Smooth muscle cell (in vitro differentiated cells): ENCODE measurements around the gene IPO13. TPM values are rescaled to one million over a fixed set of nuclear protein-coding genes. Genes with fewer than 3 reads are reported as not detected.
A peak's percentile ranks its signal among the peaks of the same experiment; 100 is the strongest.

Source experiments
- DNase-seq: peaks from one replicate; lab custom pipeline; 2025; ENCODE audit not compliant: unreplicated experiment; lab: John Stamatoyannopoulos, UW
- H2AFZ ChIP-seq: fragments of 200-600 bp; sonication (generic); 2 replicates; pipeline ENCODE4 v1.6.0; 2016; ENCODE audit warnings: antibody characterized with exemption, low read depth, mild to moderate bottlenecking
- H3F3A ChIP-seq: fragments of 200-600 bp; sonication (generic); 2 replicates; pipeline ENCODE4 v1.6.0; 2017; ENCODE audit warnings: antibody characterized with exemption, low read depth
- H3K27ac ChIP-seq: fragments of 200-600 bp; sonication (generic); 2 replicates; pipeline ENCODE4 v1.5.1; 2016; ENCODE audit warnings: low read depth, mild to moderate bottlenecking
- H3K27me3 ChIP-seq: fragments of 200-600 bp; sonication (generic); 2 replicates; pipeline ENCODE4 v1.6.1; 2016; ENCODE audit warnings: low read depth, mild to moderate bottlenecking
- H3K36me3 ChIP-seq: fragments of 200-600 bp; sonication (generic); 2 replicates; pipeline ENCODE4 v1.5.1; 2016; ENCODE audit warnings: low read depth
- H3K4me1 ChIP-seq: fragments of 200-600 bp; sonication (generic); 2 replicates; pipeline ENCODE4 v1.5.1; 2016; ENCODE audit warnings: low read depth
- H3K4me2 ChIP-seq: fragments of 200-600 bp; sonication (generic); 2 replicates; pipeline ENCODE4 v1.6.0; 2016; ENCODE audit warnings: mild to moderate bottlenecking
- H3K4me3 ChIP-seq: fragments of 200-600 bp; sonication (generic); 2 replicates; pipeline ENCODE4 v1.5.1; 2016; ENCODE audit warnings: mild to moderate bottlenecking
- H3K79me2 ChIP-seq: fragments of 200-600 bp; sonication (generic); 2 replicates; pipeline ENCODE4 v1.6.0; 2016; ENCODE audit warnings: low read depth, mild to moderate bottlenecking
- H3K9ac ChIP-seq: fragments of 200-600 bp; sonication (generic); 2 replicates; pipeline ENCODE4 v1.6.0; 2016; ENCODE audit warnings: low read depth
- H3K9me3 ChIP-seq: fragments of 200-600 bp; sonication (generic); replicated peaks from 2 replicates; pipeline ENCODE4 v1.5.1; 2016; ENCODE audit warnings: low read depth
- H4K20me1 ChIP-seq: fragments of 200-600 bp; sonication (generic); 2 replicates; pipeline ENCODE4 v1.6.0; 2016; ENCODE audit warnings: low read depth
- WGBS: methylation state at CpG from one replicate; pipeline ENCODE4 v1.1.7; 2016; ENCODE audit warnings: low lambda C conversion rate; 5-methylcytosine and 5-hydroxymethylcytosine counted together
- polyA plus RNA-seq: library from polyadenylated mRNA; unstranded; fragments of >200 nt; fragmentation: Nextera tagmentation; extraction: Ambion mirVana; gene quantifications from 2 replicates; pipeline ENCODE4 v1.2.1, GENCODE V29; 2016
- total RNA-seq: library from RNA; depleted of rRNA; stranded (reverse); fragments of >200 nt; gene quantifications from 2 replicates; pipeline ENCODE4 v1.2.3, GENCODE V29; 2014
- TF ChIP-seq, protein P1 (sequence below): fragments of 200-600 bp; sonication (generic); IDR thresholded peaks from 2 replicates; pipeline ENCODE4 v1.5.1; 2017; ENCODE audit warnings: borderline replicate concordance, mild to moderate bottlenecking, antibody characterized with exemption; ENCODE audit not compliant: insufficient read depth, poor library complexity, severe bottlenecking

IPO13 gene
- total and polyA plus RNA-seq, 2 experiments from 2014 or later, result 10.4 to 21.2 TPM

DNA sequence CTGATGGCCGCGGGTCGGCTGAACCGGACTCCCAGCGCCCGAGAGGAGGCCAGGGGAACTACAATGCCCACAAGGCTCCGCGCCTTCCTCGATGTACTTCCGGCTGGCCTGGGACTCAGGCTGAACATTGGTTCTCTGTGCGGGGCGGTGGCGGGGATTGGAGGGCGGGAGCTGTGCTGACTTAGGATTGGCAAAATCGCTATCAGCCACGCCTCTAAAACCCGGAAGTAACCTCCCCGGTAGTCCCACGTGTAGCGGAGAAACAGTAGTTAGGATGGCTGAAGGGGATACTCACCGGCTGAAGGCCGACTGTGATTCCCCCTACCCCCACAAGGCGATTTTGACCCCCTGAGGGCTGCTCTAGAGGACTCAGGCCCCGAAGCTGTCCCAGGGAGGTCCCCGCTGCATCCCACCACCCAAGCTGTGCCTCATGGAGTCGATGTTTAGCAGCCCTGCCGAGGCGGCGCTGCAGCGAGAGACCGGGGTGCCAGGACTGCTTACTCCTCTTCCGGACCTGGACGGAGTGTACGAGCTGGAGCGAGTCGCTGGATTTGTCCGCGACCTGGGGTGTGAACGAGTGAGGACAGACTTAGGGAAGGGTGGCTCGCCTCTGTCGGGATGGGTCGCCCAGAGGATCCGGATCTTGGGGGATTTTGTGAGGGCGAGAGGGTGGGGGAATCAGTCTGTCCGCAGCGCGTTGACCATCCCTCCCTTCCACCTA lies 23.2 kb downstream of the IPO13 start, which contains the start of gene DPH2:
Gene DPH2 (plus strand): TSS at position 265 of the 721 bp plus-strand sequence. CDS start 166 bp downstream, at position 431.
- H2AFZ ChIP-seq, result peak within 1 kb of the TSS; percentile 65
- peak within 1 kb of the TSS; percentile 77 for H3K4me3 ChIP-seq
- TF ChIP-seq, protein P1, sequence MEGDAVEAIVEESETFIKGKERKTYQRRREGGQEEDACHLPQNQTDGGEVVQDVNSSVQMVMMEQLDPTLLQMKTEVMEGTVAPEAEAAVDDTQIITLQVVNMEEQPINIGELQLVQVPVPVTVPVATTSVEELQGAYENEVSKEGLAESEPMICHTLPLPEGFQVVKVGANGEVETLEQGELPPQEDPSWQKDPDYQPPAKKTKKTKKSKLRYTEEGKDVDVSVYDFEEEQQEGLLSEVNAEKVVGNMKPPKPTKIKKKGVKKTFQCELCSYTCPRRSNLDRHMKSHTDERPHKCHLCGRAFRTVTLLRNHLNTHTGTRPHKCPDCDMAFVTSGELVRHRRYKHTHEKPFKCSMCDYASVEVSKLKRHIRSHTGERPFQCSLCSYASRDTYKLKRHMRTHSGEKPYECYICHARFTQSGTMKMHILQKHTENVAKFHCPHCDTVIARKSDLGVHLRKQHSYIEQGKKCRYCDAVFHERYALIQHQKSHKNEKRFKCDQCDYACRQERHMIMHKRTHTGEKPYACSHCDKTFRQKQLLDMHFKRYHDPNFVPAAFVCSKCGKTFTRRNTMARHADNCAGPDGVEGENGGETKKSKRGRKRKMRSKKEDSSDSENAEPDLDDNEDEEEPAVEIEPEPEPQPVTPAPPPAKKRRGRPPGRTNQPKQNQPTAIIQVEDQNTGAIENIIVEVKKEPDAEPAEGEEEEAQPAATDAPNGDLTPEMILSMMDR, result no peak
- peaks cover 10% of the 10 kb centered on the region for H3K79me2 ChIP-seq
- no peaks in the 10 kb centered on the region for H3K27me3 ChIP-seq
- peak within 1 kb of the TSS; percentile 70 for H3K9ac ChIP-seq
- no peaks in the 10 kb centered on the region for H3K36me3 ChIP-seq
- DNase-seq, result peak; percentile 76
- no peaks in the 10 kb centered on the region for H4K20me1 ChIP-seq
- H3K4me1 ChIP-seq, result peaks cover 13% of the 10 kb centered on the region
- H3K4me2 ChIP-seq, result peak within 1 kb of the TSS; percentile 95
- H3K9me3 ChIP-seq, result no peaks in the 10 kb centered on the region
- under 1% methylated on average over 47 of the region's 47 CpGs for WGBS
- peaks cover 7% of the 10 kb centered on the region for H3F3A ChIP-seq
- H3K27ac ChIP-seq, result no peak within 1 kb of the TSS

- peaks cover 7% of the 10 kb centered on the region for H3F3A ChIP-seq
- no peak for DNase-seq
- H3K9me3 ChIP-seq, result no peaks in the 10 kb centered on the region
- peak overlapping the region; percentile 95 for H3K4me2 ChIP-seq
- WGBS, result 55% methylated on average over 5 of the region's 5 CpGs
- TF ChIP-seq, protein P1, result no peak
- H3K36me3 ChIP-seq, result no peaks in the 10 kb centered on the region
- H3K27ac ChIP-seq, result no peak overlapping the region
- H3K4me1 ChIP-seq, result peaks cover 13% of the 10 kb centered on the region
- no peak overlapping the region for H2AFZ ChIP-seq
- H3K9ac ChIP-seq, result peak overlapping the region; percentile 70
- H4K20me1 ChIP-seq, result peaks cover 2% of the 10 kb centered on the region
- peaks cover 16% of the 10 kb centered on the region for H3K79me2 ChIP-seq
- peak overlapping the region; percentile 77 for H3K4me3 ChIP-seq
- no peaks in the 10 kb centered on the region for H3K27me3 ChIP-seq
These were observed 23.8 kb downstream of the IPO13 start for GRCh38 chr1:43970502-43970901.

GRCh38 chr1:43970911-43971310 lies 24.2 kb downstream of the IPO13 start:
- no peak for DNase-seq
- H2AFZ ChIP-seq, result no peak overlapping the region
- peaks cover 16% of the 10 kb centered on the region for H3K4me1 ChIP-seq
- no peak overlapping the region for H3K27ac ChIP-seq
- no peak overlapping the region for H3K9ac ChIP-seq
- 93% methylated on average over 9 of the region's 9 CpGs for WGBS
- no peaks in the 10 kb centered on the region for H3K27me3 ChIP-seq
- no peaks in the 10 kb centered on the region for H3K9me3 ChIP-seq
- H4K20me1 ChIP-seq, result peaks cover 6% of the 10 kb centered on the region
- no peaks in the 10 kb centered on the region for H3K36me3 ChIP-seq
- peaks cover 20% of the 10 kb centered on the region for H3K79me2 ChIP-seq
- H3K4me3 ChIP-seq, result peak overlapping the region; percentile 77
- peaks cover 7% of the 10 kb centered on the region for H3F3A ChIP-seq
- TF ChIP-seq, protein P1, result no peak
- peak overlapping the region; percentile 95 for H3K4me2 ChIP-seq
